ENCODE data around the gene CTXND2. TPM values are rescaled to one million over a fixed set of nuclear protein-coding genes. Genes with fewer than 3 reads are reported as not detected.
"Not testable (repeated sequence)": the region's sequence is repeated elsewhere in the genome, so short reads cannot be mapped to it uniquely, and the experiment has no call there.

CTXND2 gene
- polyA plus RNA-seq, 1 of the 3 experiments (the other 2 are of a cell fraction), result not detected

- TF ChIP-seq, protein P1, sequence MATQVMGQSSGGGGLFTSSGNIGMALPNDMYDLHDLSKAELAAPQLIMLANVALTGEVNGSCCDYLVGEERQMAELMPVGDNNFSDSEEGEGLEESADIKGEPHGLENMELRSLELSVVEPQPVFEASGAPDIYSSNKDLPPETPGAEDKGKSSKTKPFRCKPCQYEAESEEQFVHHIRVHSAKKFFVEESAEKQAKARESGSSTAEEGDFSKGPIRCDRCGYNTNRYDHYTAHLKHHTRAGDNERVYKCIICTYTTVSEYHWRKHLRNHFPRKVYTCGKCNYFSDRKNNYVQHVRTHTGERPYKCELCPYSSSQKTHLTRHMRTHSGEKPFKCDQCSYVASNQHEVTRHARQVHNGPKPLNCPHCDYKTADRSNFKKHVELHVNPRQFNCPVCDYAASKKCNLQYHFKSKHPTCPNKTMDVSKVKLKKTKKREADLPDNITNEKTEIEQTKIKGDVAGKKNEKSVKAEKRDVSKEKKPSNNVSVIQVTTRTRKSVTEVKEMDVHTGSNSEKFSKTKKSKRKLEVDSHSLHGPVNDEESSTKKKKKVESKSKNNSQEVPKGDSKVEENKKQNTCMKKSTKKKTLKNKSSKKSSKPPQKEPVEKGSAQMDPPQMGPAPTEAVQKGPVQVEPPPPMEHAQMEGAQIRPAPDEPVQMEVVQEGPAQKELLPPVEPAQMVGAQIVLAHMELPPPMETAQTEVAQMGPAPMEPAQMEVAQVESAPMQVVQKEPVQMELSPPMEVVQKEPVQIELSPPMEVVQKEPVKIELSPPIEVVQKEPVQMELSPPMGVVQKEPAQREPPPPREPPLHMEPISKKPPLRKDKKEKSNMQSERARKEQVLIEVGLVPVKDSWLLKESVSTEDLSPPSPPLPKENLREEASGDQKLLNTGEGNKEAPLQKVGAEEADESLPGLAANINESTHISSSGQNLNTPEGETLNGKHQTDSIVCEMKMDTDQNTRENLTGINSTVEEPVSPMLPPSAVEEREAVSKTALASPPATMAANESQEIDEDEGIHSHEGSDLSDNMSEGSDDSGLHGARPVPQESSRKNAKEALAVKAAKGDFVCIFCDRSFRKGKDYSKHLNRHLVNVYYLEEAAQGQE (IDR thresholded peaks at IDR 0.05; ENCODE audit: low read depth, low read length), result no peak
These were observed 23.2 kb upstream of the CTXND2 start (continued) for GRCh38 chr1:150863724-150864123.

DNA sequence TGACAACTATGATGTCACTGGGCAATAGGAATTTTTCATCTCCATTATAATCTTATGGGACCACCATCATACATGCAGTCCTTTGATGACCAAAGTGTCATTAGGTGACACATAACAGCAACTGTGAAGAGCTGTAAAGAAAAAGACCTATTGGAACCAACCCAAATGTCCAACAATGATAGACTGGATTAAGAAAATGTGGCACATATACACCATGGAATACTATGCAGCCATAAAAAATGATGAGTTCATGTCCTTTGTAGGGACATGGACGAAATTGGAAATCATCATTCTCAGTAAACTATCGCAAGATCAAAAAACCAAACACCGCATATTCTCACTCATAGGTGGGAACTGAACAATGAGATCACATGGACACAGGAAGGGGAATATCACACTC, 22.7 kb upstream of the CTXND2 start:
- H3K9me2 ChIP-seq; H3K4me2 ChIP-seq; H2AFZ ChIP-seq (ENCODE audit: low read depth); H3K27ac ChIP-seq (ENCODE audit: low read depth in 2 of 2, low read length in 1 of 2); H3F3A ChIP-seq (replicated peaks; ENCODE audit: insufficient read depth); H3K9ac ChIP-seq; H4K20me1 ChIP-seq (ENCODE audit: insufficient read depth); H3K9me3 ChIP-seq; POLR2A ChIA-PET; H3K27me3 ChIP-seq (ENCODE audit: insufficient read depth); DNase-seq; H3K4me3 ChIP-seq (ENCODE audit: low read depth in 2 of 2, low read length in 1 of 2); H3K4me1 ChIP-seq (ENCODE audit: control insufficient read depth in 1 of 2, insufficient read depth in 2 of 2, low read depth in 1 of 2, low read length in 1 of 2): not testable (repeated sequence)
- H3K79me2 ChIP-seq (ENCODE audit: insufficient read depth), result peaks cover 93% of the 10 kb centered on the region
- peaks cover 0 to 35% of the 10 kb centered on the region in 2 experiments for H3K36me3 ChIP-seq (replicated peaks in 1 of 2; ENCODE audit: control insufficient read depth in 1 of 2, insufficient read depth in 2 of 2, low read length in 1 of 2)
- CTCF ChIA-PET, result interaction anchor here (0.8 kb wide), 1 partner anchor 57 kb away, joined by 4 read pairs; no protein-coding TSS in a partner anchor
- 90% methylated on average over 3 of the region's 3 CpGs for WGBS (ENCODE audit: low lambda C conversion rate)

DNA sequence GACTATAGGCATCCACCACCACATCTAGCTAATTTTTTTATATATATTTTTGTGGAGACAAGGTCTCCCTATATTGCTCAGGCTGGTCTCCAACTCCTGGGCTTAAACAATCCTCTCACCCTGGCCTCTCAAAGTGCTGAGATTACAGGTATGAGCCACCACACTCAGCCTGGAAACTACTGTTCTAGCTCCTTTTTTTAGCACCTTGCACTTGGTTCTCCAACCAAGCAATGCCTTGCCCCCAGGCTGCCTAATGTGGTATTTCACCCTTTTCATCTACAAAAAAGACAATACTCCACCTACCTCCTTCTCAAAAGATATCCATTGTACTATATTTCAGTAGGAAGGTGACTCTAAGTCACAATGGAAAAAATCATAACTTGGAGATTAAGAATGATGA, 17.3 kb upstream of the CTXND2 start:
- POLR2A ChIA-PET, result interaction anchor here (0.7 kb wide), 1 partner anchor 204 kb away, joined by 4 read pairs; no protein-coding TSS in a partner anchor
- no peak overlapping the region for H2AFZ ChIP-seq (ENCODE audit: low read depth)
- no peak for DNase-seq

More for the DNA sequence above, 17.3 kb upstream of the CTXND2 start:
- H3K36me3 ChIP-seq (replicated peaks in 1 of 2; ENCODE audit: control insufficient read depth in 1 of 2, insufficient read depth in 2 of 2, low read length in 1 of 2), result peaks cover 3 to 9% of the 10 kb centered on the region in 2 experiments
- H3K9ac ChIP-seq, result no peak overlapping the region
- H3K4me1 ChIP-seq (ENCODE audit: control insufficient read depth in 1 of 2, insufficient read depth in 2 of 2, low read depth in 1 of 2, low read length in 1 of 2), result peaks cover 0 to 5% of the 10 kb centered on the region in 2 experiments; a peak in 2 of 4 replicates
- no peaks in the 10 kb centered on the region for H3K27me3 ChIP-seq (ENCODE audit: insufficient read depth)
- H3K9me2 ChIP-seq, result no peaks in the 10 kb centered on the region
- CTCF ChIA-PET, result interaction anchor here (1.0 kb wide), 1 partner anchor 53 kb away, joined by 4 read pairs; no protein-coding TSS in a partner anchor
- no peak overlapping the region for H3K4me2 ChIP-seq
- TF ChIP-seq TCF12 (IDR thresholded peaks at IDR 0.05), result no peak
- no peak for TF ChIP-seq SMC3 (IDR thresholded peaks at IDR 0.05; ENCODE audit: low read depth, low read length)
- TF ChIP-seq GABPA (IDR thresholded peaks at IDR 0.05; ENCODE audit: low read depth), result no peak
- TF ChIP-seq TAF1 (IDR thresholded peaks at IDR 0.05; ENCODE audit: borderline replicate concordance, low read depth, low read length), result no peak
- no peak for TF ChIP-seq FOSL2 (IDR thresholded peaks at IDR 0.05; ENCODE audit: borderline replicate concordance, low read depth)
- TF ChIP-seq CHD2 (IDR thresholded peaks at IDR 0.05; ENCODE audit: low read length, partially characterized antibody), result no peak
- TF ChIP-seq ELF1 (IDR thresholded peaks at IDR 0.05), result no peak
- TF ChIP-seq, protein P1 (IDR thresholded peaks at IDR 0.05; ENCODE audit: low read depth, low read length), result no peak
- TF ChIP-seq RCOR1 (IDR thresholded peaks at IDR 0.05; ENCODE audit: low read length), result no peak
- TF ChIP-seq MAX (IDR thresholded peaks at IDR 0.05; ENCODE audit: low read depth), result no peak
- TF ChIP-seq FOXM1 (IDR thresholded peaks at IDR 0.05; ENCODE audit: low read depth), result no peak
- TF ChIP-seq YY1 (IDR thresholded peaks at IDR 0.05; ENCODE audit: low read depth), result no peak
- no peak for TF ChIP-seq MXI1 (IDR thresholded peaks at IDR 0.05; ENCODE audit: low read depth, low read length)
- TF ChIP-seq JUND (IDR thresholded peaks at IDR 0.05), result no peak
- no peak for TF ChIP-seq RXRA (IDR thresholded peaks at IDR 0.05; ENCODE audit: borderline replicate concordance, low read depth)
- no peak for TF ChIP-seq USF1 (IDR thresholded peaks at IDR 0.05; ENCODE audit: borderline replicate concordance, low read depth)
- no peak for TF ChIP-seq NFIC (IDR thresholded peaks at IDR 0.05; ENCODE audit: borderline replicate concordance)
- H3K79me2 ChIP-seq (ENCODE audit: insufficient read depth), result peaks cover 96% of the 10 kb centered on the region
- no peak overlapping the region for H3K4me3 ChIP-seq (ENCODE audit: low read depth in 2 of 2, low read length in 1 of 2)
- H3F3A ChIP-seq (replicated peaks; ENCODE audit: insufficient read depth), result no peaks in the 10 kb centered on the region
- H3K9me3 ChIP-seq, result no peaks in the 10 kb centered on the region
- no peak overlapping the region for H3K27ac ChIP-seq (ENCODE audit: low read depth in 2 of 2, low read length in 1 of 2)
- H4K20me1 ChIP-seq (ENCODE audit: insufficient read depth), result peaks cover 4% of the 10 kb centered on the region; the same call in 1 of the 2 replicates
